Pons (tissue), 1 donor: ENCODE results near the gene RABL6.
A peak's percentile ranks its signal among the peaks of the same experiment; 100 is the strongest.
"Not testable (repeated sequence)": the region's sequence is repeated elsewhere in the genome, so short reads cannot be mapped to it uniquely, and the experiment has no call there.

Source experiments
- DNase-seq: peaks from one replicate; pipeline ENCODE4 v3.0.0-alpha.2; 2016; ENCODE audit warnings: low spot score

Gene RABL6

GRCh38 chr9:136882109-136882946 is 74.6 kb downstream of the RABL6 start:
- DNase-seq, result no peak

GRCh38 chr9:136882947-136883283 is 75.2 kb downstream of the RABL6 start:
- DNase-seq, result not testable (repeated sequence)

GRCh38 chr9:136883670-136884069 is 75.9 kb downstream of the RABL6 start:
- not testable (repeated sequence) for DNase-seq

GRCh38 chr9:136885950-136886578 is 78.3 kb downstream of the RABL6 start, which contains the start of gene TRAF2:
Gene TRAF2 (plus strand): TSS chr9:136886516. CDS start chr9:136898741, 12,225 bp downstream.
- peak; percentile 97 for DNase-seq

- DNase-seq, result no peak
Measured at GRCh38 chr9:136886610-136887597, 79.2 kb downstream of the RABL6 start.

GRCh38 chr9:136888454-136888853 is 80.7 kb downstream of the RABL6 start:
- no peak for DNase-seq

- no peak for DNase-seq
Measured at GRCh38 chr9:136889858-136890257, 82.1 kb downstream of the RABL6 start.

GRCh38 chr9:136890661-136891060 is 82.9 kb downstream of the RABL6 start:
- DNase-seq, result no peak
